GM18507 (cell line): ENCODE data around the gene TPPP.
A peak's percentile ranks its signal among the peaks of the same experiment; 100 is the strongest.
"Not testable (repeated sequence)": the region's sequence is repeated elsewhere in the genome, so short reads cannot be mapped to it uniquely, and the experiment has no call there.

Experiments
- DNase-seq: peaks from one replicate; pipeline ENCODE4 v3.0.0; 2011; ENCODE audit warnings: low read depth; ENCODE audit not compliant: insufficient read length; ENCODE audit errors: extremely low spot score
- FAIRE-seq: peaks from 2 replicates; lab custom pipeline; 2011; peaks lifted over from hg19 to GRCh38; lab: Jason Lieb, UNC

The TPPP gene

DNA sequence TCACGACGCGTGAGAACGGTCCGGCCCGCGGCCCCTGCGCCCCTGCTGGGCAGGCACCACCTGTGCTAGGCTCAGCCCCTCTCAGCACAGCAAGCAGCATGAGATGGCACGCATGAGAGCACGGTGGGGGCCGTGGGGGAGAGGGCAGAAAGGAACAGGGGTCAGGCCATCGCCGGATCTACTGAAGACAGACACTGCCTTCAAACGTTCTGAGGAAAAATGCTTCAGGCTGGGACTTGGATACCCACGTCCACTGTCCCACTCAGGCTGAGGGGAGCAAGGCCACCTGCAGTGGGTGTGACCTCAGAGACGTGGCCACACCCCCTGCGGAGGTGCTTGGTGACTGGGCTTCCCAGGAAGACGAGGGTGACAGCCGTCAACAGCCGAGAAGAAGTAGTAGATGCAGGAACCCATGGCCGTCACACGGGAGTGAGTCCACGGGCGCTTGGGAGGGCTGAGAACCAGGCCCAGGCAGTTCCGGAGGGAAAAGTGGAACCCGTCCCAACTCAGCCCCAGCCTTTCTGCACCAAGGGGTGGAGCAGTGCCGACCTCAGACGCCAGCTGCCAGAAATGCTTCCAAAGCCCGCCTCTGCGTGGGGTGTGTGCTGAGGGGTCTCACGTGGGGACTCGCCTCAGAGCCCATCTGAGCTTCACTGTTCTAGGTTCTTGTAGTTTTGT is 12.9 kb downstream of the TPPP start:
- not testable (repeated sequence) for DNase-seq, FAIRE-seq

DNA sequence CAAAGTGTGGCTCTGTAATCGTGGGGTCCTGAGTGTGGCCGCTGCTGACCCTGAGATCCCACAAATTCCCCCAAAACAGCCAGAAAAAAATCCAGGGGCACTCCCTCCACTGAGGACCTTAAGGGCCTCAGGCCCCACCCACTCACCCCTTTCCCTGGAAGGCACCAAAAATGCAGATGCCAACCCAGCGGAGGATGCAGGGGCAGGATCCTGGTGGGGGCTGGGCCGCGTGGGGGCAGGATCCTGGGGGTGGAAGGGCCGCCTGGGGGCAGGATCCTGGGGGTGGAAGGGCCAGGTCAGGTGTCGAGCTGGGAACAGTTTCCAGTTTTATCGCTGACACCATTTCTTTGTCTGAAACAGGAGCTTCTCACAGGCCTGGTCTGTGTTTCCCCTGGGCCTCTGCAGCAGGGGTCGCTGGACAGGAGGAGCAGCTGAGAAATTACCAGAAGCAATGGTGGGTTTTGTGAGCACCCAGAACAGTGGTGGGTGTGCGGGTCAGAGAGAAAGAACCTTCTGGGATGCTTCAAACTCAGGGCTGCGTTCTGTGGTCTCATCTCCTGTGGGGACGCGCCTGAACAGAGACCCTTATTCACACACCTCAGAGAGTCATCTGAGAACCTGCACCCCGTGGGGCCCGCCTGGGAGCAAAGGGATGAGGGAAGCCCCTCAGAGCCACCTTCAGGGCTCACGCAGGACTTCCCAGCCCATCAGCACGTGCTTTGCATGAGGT is 13.8 kb downstream of the TPPP start:
- FAIRE-seq = peak; percentile 9
- DNase-seq = not testable (repeated sequence)

DNA sequence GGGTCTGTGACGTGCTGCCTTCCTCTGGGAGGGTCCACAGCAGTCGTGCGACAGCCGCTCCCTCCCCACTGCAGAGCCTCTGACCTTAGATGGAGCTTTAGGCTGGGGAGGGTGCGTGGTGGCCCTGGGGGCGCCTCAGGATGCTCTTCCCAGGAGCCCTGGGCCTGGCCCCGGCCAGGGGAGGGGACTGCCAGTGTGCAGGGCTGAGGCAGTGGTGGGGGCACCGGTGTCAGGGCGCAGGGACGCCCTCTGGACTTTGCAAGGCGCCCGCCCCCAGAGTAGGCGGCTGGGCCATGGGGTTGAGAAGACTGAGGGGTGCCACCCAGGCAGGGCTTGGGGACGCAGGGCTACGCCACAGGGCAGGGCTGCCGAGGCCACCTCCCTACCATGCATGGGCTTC is 14.6 kb downstream of the TPPP start:
- FAIRE-seq, DNase-seq: not testable (repeated sequence)

DNA sequence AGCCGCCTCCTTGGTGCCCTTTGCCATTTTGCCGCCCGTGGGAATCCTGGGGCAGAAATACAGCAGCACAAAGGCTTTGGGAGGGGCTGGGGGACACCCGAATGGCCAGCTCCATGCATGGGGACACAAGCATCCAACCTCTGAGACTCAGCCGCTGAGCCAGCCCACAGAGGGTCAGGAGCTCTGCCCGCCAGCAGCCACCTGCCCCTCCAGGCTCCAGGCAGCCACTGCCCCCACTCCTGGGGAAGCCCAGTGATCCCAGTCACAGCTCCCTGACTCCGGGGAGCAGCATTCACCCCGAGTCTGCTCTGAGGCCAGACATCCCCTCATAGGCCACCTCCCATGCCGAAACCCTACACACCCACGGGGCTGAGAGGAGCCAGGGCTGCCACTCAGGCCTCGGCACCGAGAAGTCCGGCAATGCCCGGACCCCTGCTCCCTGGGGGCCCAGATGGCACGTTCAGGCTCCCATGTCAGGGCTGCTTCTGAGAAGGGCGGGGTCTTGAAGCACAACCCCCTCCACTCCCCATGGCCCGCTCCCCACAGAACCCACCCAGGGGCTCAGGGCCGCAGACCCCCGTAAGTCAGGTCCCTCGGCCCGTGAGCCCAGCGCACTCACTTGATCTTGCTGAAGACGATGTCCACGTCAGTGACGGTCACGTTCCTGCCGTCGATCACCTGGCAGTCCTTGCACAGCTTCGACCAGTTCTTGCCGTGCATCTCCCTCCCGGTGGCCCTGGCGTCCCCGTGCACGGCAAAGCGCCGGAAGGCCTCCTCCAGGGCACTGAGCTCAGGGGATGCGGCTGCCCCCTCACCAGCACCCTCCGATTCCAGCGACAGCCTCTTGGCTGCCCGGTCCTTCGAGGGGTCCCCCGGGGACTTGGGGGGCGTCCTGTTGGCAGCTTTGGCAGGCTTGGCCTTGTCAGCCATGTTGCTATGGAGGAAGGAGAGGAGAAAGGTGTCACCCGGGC is 15.7 kb downstream of the TPPP start:
- no peak for FAIRE-seq
- no peak for DNase-seq

GRCh38 chr5:676699-677076 is 16.5 kb downstream of the TPPP start:
- FAIRE-seq (no peak), DNase-seq (no peak)

GRCh38 chr5:675871-676698 is 17.1 kb downstream of the TPPP start:
- DNase-seq = no peak
- no peak for FAIRE-seq

DNA sequence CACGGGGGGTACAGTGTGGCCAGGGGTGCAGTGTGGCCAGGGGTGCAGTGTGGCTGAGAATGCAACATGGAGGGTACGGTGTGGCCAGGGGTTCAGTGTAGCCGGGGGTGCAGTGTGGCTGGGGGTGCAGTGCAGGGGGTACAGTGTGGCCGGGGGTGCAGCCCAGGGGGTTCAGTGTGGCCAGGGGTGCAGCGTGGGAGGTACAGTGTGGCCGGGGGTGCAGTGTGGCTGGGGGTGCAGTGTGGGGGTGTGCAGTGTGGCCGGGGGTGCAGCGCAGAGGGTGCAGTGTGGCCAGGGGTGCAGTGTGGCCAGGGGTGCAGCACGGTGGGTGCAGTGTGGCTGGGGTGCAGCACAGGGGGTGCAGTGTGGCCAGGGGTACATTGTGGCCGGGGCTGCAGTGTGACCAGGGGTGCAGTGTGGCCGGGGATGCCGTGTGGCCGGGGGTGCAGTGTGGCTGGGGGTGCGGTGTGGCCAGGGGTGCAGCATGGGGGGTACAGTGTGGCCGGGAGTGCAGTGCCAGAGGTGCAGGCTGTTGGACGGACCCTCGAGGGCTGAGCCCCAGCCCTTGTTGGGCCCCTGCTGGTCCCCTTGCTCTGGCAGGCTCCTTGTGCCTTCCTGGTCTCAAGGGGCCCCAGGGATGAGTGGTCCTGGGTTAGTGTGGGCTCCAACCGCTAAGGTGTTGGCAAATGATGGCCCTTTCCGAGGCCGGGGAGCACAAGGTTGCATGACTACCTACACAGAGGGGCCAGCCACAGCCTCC is 17.9 kb downstream of the TPPP start:
- no peak for DNase-seq
- no peak for FAIRE-seq

GRCh38 chr5:674630-675011 is 18.5 kb downstream of the TPPP start:
- DNase-seq (no peak), FAIRE-seq (no peak)

GRCh38 chr5:673831-674629 is 19.1 kb downstream of the TPPP start:
- no peak for FAIRE-seq
- DNase-seq = no peak

GRCh38 chr5:673161-673830 is 19.9 kb downstream of the TPPP start:
- FAIRE-seq = no peak
- no peak for DNase-seq

- FAIRE-seq (no peak), DNase-seq (no peak)
These were observed 20.6 kb downstream of the TPPP start for GRCh38 chr5:672329-673160.

GRCh38 chr5:671459-672328 is 21.5 kb downstream of the TPPP start:
- peak; percentile 52 for FAIRE-seq

DNA sequence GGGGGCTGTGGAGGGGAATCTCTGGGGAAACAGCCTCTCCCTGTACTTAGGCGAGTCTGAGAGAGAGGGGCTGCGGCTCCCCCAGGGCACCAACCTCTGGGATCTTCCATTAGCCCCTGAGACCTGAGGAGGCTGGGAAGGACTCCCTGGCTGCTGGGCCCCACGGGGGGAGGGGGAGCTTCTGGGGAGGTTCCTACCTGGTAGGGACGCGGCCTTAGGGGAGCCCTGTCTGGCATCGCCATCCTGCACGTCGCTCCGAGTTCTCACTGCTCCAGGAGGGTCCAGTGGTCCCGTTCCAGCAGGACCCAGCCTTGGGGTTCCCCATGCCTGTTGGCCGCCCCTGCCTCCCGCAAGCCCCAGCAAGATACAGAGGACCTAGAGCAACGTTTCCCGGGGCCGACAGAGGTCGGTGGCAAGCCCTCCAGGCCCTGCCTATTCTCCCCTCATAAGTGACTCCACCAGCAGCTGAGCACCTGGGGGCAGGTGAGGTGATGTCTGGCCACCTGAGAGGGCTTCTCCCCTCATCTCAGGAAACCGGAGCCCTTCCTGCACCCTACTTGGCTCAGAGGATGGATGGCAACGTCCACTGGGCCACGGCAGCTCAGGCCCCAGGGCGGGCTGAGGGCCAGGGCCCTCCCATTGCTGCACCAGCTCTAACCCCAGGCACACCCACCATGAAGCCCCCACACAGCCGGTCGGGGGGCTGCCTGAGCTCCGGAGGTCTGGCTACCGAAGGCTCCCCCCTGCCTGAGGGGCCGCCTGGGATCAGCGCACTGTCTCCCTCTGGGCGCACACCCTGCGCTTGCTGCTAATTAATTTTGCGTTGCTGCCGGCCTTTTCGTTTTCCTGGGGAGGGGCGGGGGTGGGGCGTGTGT is 22.5 kb downstream of the TPPP start:
- DNase-seq (no peak), FAIRE-seq (no peak)

More at GRCh38 chr5:671459-672328, 21.5 kb downstream of the TPPP start:
- DNase-seq = peak; percentile 42

GRCh38 chr5:669842-670395 is 23.2 kb downstream of the TPPP start:
- DNase-seq (no peak), FAIRE-seq (no peak)
